Activated naive CD4-positive, alpha-beta T cell treated with anti-CD3 and anti-CD28 coated beads, Interleukin-2, amount 10 ng/mL, durations not matched to agents 7 days and 5 days (primary cell): ENCODE results near the gene SUCNR1.
"Not testable (repeated sequence)": the region's sequence is repeated elsewhere in the genome, so short reads cannot be mapped to it uniquely, and the experiment has no call there.

Experiments
- CTCF ChIA-PET: fragments of 350-600 bp; sonication (Branson Sonifier 250); formaldehyde crosslinking; loops from one replicate; lab custom pipeline; 2021; ENCODE audit warnings: antibody characterized with exemption; lab: Charles Lee
- DNase-seq: peaks from one replicate; pipeline ENCODE4 v3.0.0-alpha.2; 2020
- H3K27ac Mint-ChIP-seq: one replicate; pipeline ENCODE4 v1.8.0; 2021; ENCODE audit warnings: mild to moderate bottlenecking, moderate library complexity, mixed read lengths
- H3K27me3 Mint-ChIP-seq: one replicate; pipeline ENCODE4 v1.8.0; 2021; ENCODE audit warnings: mild to moderate bottlenecking, mixed read lengths
- H3K36me3 Mint-ChIP-seq: one replicate; pipeline ENCODE4 v1.8.0; 2021; ENCODE audit warnings: mixed read lengths
- H3K4me1 Mint-ChIP-seq: one replicate; pipeline ENCODE4 v1.8.0; 2021; ENCODE audit warnings: mixed read lengths
- H3K4me3 Mint-ChIP-seq: one replicate; pipeline ENCODE4 v1.8.0; 2021; ENCODE audit warnings: mild to moderate bottlenecking, moderate library complexity, mixed read lengths
- H3K9me3 Mint-ChIP-seq: one replicate; pipeline ENCODE4 v1.8.0; 2021; ENCODE audit warnings: mixed read lengths

SUCNR1 gene

DNA sequence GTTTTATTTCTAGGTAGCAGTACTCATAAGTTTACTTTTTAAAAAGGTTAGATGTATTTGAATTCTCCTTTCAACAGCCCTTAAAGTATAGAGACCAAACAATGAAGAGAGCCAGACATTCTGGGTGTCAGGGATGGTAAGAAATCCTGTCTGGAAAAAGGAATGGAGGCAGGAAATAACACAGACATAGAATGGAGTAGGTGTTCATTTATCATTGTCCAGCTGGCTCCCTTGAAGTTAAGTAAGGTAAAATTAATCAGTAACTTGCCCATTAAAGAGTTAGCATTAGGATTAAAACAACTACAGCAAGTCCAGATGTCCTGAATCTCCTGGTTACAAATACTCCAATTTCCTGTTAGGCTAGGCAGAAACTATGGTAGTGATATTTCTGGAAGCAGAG, 13.5 kb upstream of the SUCNR1 start:
- Mint-ChIP-seq H3K4me3 (no peak overlapping the region), H3K36me3 (no peaks in the 10 kb centered on the region), H3K27ac (no peak overlapping the region), H3K27me3 (no peaks in the 10 kb centered on the region), H3K9me3 (no peaks in the 10 kb centered on the region), H3K4me1 (no peaks in the 10 kb centered on the region)
- CTCF ChIA-PET = no interaction called here
- DNase-seq = no peak

DNA sequence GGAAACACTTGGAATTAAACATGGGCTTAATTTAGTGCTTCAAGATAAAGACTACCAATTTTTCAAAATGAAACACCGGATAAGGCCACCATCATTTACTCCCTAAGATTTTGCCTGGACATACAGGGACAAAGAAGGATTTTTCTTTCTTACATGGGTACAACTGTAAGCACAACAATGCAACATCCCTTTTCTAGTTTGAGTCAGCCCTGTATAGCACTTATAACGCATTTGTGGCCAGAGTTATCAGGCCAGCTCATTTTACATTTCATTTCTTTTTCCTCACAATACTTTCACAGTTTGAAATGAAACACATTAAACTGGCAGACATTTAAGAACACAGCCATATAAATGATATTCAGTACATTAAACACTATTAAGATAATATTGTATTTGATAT, 9.8 kb upstream of the SUCNR1 start:
- CTCF ChIA-PET = no interaction called here
- Mint-ChIP-seq H3K4me1 (no peaks in the 10 kb centered on the region), H3K27me3 (peaks cover 4% of the 10 kb centered on the region), H3K27ac (no peak overlapping the region), H3K36me3 (no peaks in the 10 kb centered on the region), H3K4me3 (no peak overlapping the region), H3K9me3 (no peaks in the 10 kb centered on the region)
- DNase-seq = no peak

DNA sequence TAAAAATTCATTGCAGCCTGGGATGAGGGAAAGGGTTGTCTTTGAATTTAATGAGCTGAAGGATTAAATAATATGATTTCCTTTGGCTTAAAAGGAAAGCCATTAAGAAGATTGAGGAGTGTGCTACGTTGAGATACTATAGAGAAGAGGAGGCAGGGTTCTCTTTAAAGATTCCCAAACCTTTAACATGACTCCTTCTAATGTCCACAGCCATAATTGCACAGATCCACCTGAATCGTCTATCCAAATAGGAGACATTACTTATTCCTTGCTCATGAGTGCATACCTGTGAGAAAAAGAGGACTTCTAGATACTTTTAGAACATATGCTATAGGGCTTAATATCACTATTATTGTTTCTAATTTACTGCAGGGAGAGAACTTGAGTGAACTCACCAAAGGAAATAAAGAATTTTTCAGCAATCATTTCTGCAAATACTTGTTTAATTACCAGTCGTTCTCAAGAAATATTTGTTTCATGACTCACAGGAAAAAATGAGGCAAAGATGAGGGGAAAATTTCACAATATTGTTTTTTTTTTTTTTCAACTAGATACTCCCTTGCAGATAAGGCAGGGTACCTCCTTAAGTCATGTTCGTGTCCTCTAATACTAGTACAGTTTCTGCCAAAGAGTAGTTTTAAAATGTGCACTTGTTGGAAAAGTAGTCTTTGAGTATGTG, 8.9 kb upstream of the SUCNR1 start:
- H3K36me3 Mint-ChIP-seq = no peaks in the 10 kb centered on the region
- no peak overlapping the region for H3K4me3 Mint-ChIP-seq
- no peaks in the 10 kb centered on the region for H3K9me3 Mint-ChIP-seq
- H3K27me3 Mint-ChIP-seq = peaks cover 4% of the 10 kb centered on the region
- CTCF ChIA-PET = no interaction called here
- no peak for DNase-seq
- H3K27ac Mint-ChIP-seq = no peak overlapping the region
- H3K4me1 Mint-ChIP-seq = no peaks in the 10 kb centered on the region

- Mint-ChIP-seq H3K4me3 (no peak overlapping the region), H3K4me1 (peaks cover 6% of the 10 kb centered on the region), H3K27me3 (peaks cover 7% of the 10 kb centered on the region), H3K9me3 (no peaks in the 10 kb centered on the region), H3K27ac (no peak overlapping the region), H3K36me3 (no peaks in the 10 kb centered on the region)
- CTCF ChIA-PET = no interaction called here
- DNase-seq = no peak
These were observed 6.6 kb upstream of the SUCNR1 start for GRCh38 chr3:151866711-151867410.

- H3K27me3 Mint-ChIP-seq = peaks cover 7% of the 10 kb centered on the region
- DNase-seq = no peak
- H3K4me3 Mint-ChIP-seq = no peak overlapping the region
- H3K36me3 Mint-ChIP-seq = no peaks in the 10 kb centered on the region
- no peak overlapping the region for H3K27ac Mint-ChIP-seq
- no peaks in the 10 kb centered on the region for H3K9me3 Mint-ChIP-seq
- peaks cover 9% of the 10 kb centered on the region for H3K4me1 Mint-ChIP-seq
- CTCF ChIA-PET = no interaction called here
These were observed 5.8 kb upstream of the SUCNR1 start for GRCh38 chr3:151867666-151868065.

DNA sequence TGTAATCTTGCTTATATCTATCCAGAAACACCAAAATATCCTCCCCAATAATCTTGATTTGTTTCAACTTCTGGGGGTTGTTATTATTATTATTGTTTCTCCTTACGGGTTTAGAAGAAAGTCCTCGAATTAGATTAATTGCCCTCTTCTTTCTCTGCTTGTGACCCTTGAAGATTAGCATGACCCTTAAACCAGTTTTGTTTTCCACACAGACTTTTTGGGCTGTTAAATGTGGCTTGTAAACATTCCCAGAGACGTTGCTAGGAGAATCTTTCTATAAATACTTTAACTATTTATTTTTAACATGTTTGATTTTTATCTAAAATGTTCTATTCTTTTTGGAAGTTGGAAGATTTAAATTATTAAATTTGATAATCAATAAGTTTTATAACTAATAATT, 4.3 kb upstream of the SUCNR1 start:
- peaks cover 7% of the 10 kb centered on the region for H3K27me3 Mint-ChIP-seq
- H3K4me1 Mint-ChIP-seq = peaks cover 9% of the 10 kb centered on the region
- no peaks in the 10 kb centered on the region for H3K9me3 Mint-ChIP-seq
- no peaks in the 10 kb centered on the region for H3K36me3 Mint-ChIP-seq
- no peak overlapping the region for H3K4me3 Mint-ChIP-seq
- no peak overlapping the region for H3K27ac Mint-ChIP-seq
- CTCF ChIA-PET = no interaction called here
- no peak for DNase-seq

DNA sequence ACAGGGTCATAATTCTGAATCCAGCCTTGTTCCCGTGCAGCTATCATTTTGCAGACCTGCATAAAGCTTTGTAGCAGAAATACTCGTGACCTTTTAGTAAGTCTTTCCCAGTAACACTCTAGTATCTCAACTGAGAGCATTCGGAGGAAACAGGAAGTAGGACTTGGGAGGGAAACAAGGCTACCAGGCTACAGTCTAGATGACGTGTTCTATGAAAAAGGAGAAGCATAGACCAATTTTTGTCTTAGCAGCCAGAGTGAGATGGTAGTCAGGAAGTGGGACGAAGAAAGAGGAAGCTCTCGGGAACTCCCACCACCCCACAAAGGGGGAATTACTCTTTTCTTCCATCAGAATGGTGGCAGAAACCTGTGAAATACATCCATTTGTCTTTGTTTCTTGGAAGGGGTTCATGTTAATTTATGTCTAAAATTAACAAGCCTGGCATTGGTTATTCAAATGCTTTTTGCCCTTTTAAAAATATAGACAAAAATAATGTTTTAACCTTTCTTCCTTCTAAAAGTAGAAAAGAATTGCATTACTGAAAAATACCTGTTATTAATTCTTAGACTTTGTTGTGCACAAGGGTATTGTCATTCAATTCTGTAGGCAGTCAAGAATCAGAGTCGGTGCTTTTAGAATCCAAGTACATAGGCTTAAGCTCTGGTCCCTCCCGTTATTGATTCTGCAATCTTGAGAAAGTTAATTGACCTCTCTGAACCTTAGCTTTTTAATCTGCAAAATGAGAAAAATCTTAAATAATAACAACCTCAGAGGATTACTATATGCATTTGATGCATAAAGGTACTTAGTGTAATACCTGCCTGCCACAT, 1.6 kb upstream of the SUCNR1 start:
- Mint-ChIP-seq H3K27ac (no peak overlapping the region), H3K9me3 (no peaks in the 10 kb centered on the region), H3K4me3 (no peak overlapping the region), H3K36me3 (no peaks in the 10 kb centered on the region), H3K4me1 (peaks cover 14% of the 10 kb centered on the region), H3K27me3 (peaks cover 7% of the 10 kb centered on the region)
- CTCF ChIA-PET = no interaction called here
- DNase-seq = no peak

DNA sequence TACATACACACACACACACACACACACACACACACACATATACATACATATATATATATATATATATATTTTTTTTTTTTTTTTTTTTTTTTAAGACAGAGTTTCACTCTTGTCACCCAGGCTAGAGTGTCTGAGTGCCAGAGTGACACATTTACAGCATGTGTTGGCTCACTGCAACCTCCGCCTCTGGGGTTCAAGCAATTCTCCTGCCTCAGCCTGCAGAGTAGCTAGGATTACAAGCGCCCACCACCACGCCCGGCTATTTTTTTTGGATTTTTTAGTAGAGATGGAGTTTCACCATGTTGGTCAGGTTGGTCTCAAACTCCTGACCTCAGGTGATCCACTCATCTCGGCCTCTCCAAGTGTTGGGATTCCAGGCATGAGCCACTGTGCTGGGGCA, 636 bp downstream of the SUCNR1 start:
- H3K9me3 Mint-ChIP-seq, H3K36me3 Mint-ChIP-seq, H3K27me3 Mint-ChIP-seq, CTCF ChIA-PET, H3K4me3 Mint-ChIP-seq, DNase-seq, H3K27ac Mint-ChIP-seq: not testable (repeated sequence)
- peaks cover 14% of the 10 kb centered on the region for H3K4me1 Mint-ChIP-seq

DNA sequence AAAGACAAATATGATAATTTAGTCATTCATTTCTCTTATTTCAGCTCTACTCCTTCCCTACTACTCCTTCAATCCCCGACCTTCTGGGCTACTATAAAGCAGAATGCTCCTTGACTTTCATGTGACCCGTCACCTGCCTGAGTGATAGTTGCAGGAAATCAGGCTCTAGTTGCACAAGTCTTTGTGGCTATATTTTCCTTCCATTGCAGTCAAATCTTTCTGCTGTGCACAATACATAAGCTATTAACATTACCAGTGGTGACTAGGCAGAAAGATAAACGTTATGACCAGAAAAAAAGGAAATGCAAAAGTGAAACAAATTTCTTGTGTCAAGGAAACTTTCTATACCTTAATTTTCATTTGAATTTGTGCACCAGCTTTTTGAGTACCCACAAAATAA, 2.3 kb downstream of the SUCNR1 start:
- Mint-ChIP-seq H3K27ac (no peak overlapping the region), H3K9me3 (no peaks in the 10 kb centered on the region), H3K4me3 (no peak overlapping the region), H3K4me1 (peaks cover 18% of the 10 kb centered on the region), H3K27me3 (peaks cover 3% of the 10 kb centered on the region), H3K36me3 (no peaks in the 10 kb centered on the region)
- CTCF ChIA-PET = no interaction called here
- DNase-seq = no peak

DNA sequence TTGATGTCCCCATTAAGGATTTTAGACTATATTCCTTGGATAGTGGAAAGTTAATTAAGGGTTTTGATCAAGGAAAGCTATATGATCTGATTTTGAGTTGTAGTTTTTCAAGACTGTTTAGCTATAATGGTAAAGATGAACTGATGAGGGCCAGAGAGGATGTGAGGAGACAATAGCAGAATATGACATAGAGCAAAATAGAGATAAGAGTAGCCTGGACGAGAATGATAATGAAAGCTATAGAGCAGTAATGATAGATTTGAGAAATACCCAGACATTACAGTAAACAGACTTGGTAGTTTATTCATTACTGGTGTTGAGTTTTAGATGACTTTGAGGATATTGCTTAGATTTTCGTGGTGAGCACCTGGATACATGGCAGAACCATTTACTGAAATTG, 3.8 kb downstream of the SUCNR1 start:
- no peak overlapping the region for H3K4me3 Mint-ChIP-seq
- H3K36me3 Mint-ChIP-seq = no peaks in the 10 kb centered on the region
- no peaks in the 10 kb centered on the region for H3K27me3 Mint-ChIP-seq
- CTCF ChIA-PET = interaction anchor here (1.1 kb wide), 1 partner anchor 41 kb away, joined by 3 read pairs; no protein-coding TSS in a partner anchor
- DNase-seq = no peak
- no peaks in the 10 kb centered on the region for H3K9me3 Mint-ChIP-seq
- H3K4me1 Mint-ChIP-seq = peaks cover 9% of the 10 kb centered on the region
- no peak overlapping the region for H3K27ac Mint-ChIP-seq

DNA sequence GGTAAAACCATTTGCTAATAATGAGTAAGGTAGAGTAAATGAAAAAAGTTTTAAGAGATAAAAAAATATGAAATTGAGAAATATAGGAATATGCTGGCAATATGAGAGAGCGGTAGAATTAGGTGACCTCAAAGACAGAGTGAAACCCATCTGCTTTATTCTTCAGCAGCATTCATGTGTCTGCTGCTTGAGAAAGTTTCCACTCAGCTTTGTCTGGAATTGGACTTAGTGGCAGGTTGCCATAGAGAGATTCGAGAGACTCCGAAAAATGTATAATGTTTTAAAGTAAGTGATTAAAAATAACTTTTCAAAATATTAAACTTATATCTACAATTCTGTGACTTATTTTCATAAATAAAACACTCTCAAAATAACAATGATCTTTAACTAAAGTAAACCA, 5.0 kb downstream of the SUCNR1 start:
- CTCF ChIA-PET = no interaction called here

GRCh38 chr3:151879037-151879436, 5.6 kb downstream of the SUCNR1 start:
- Mint-ChIP-seq H3K27me3 (no peaks in the 10 kb centered on the region), H3K9me3 (no peaks in the 10 kb centered on the region), H3K4me3 (no peak overlapping the region), H3K4me1 (peaks cover 9% of the 10 kb centered on the region), H3K27ac (no peak overlapping the region), H3K36me3 (no peaks in the 10 kb centered on the region)
- no peak for DNase-seq
- CTCF ChIA-PET = no interaction called here

More for the DNA sequence above, 5.0 kb downstream of the SUCNR1 start:
- Mint-ChIP-seq H3K9me3 (no peaks in the 10 kb centered on the region), H3K36me3 (no peaks in the 10 kb centered on the region), H3K4me1 (peaks cover 9% of the 10 kb centered on the region), H3K4me3 (no peak overlapping the region), H3K27ac (no peak overlapping the region), H3K27me3 (no peaks in the 10 kb centered on the region)
- no peak for DNase-seq

GRCh38 chr3:151879679-151880415, 6.4 kb downstream of the SUCNR1 start:
- Mint-ChIP-seq H3K4me1 (peaks cover 9% of the 10 kb centered on the region), H3K9me3 (no peaks in the 10 kb centered on the region), H3K27me3 (peaks cover 4% of the 10 kb centered on the region), H3K4me3 (no peak overlapping the region), H3K27ac (no peak overlapping the region), H3K36me3 (no peaks in the 10 kb centered on the region)
- DNase-seq = no peak
- CTCF ChIA-PET = no interaction called here

DNA sequence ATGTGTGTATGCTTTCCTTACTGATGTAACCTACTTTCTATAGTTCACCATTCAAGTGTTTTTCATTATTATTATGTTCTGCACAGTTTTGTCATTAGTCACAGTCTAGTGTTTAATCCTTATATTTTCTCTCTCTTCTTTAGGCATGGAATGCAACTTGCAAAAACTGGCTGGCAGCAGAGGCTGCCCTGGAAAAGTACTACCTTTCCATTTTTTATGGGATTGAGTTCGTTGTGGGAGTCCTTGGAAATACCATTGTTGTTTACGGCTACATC, 6.9 kb downstream of the SUCNR1 start:
- no peaks in the 10 kb centered on the region for H3K36me3 Mint-ChIP-seq
- H3K27me3 Mint-ChIP-seq = peaks cover 9% of the 10 kb centered on the region
- H3K4me1 Mint-ChIP-seq = peaks cover 9% of the 10 kb centered on the region
- no peak for DNase-seq
- CTCF ChIA-PET = no interaction called here
- H3K9me3 Mint-ChIP-seq = no peaks in the 10 kb centered on the region
- H3K27ac Mint-ChIP-seq = no peak overlapping the region
- H3K4me3 Mint-ChIP-seq = no peak overlapping the region
